T-cell (primary cell): Measurements from ENCODE around the gene ASTN1. TPM values are rescaled to one million over a fixed set of nuclear protein-coding genes. Genes with fewer than 3 reads are reported as not detected.

Experiments used
- ATAC-seq, 4 experiments: fragments of 200-7000 bp in 3 of 4; fragments of 150-1000 bp in 1 of 4; cut with Tn5 transposase; replicated peaks in 1 of 4; 1 replicate in 3 of 4; 2 replicates in 1 of 4; pipeline ENCODE4 v1.10.0; 2021; ENCODE audit warnings: moderate library complexity in 3 of 4, mild to moderate bottlenecking in 2 of 4, moderate number of reproducible peaks in 1 of 4
- CTCF ChIA-PET, 2 donors: fragments of 300-600 bp; sonication (Branson Sonifier 250); formaldehyde crosslinking; loops; one replicate each; lab custom pipeline; 2022; ENCODE audit warnings: antibody characterized with exemption in 2 of 2; lab: Charles Lee
- POLR2A ChIA-PET, 2 donors: fragments of 300-600 bp; sonication (Branson Sonifier 250); formaldehyde crosslinking; loops; one replicate each; lab custom pipeline; 2022; ENCODE audit warnings: antibody characterized with exemption in 2 of 2; lab: Charles Lee
- DNase-seq, 35 experiments: peaks; one replicate each; pipeline versions ENCODE4 v3.0.0 to v3.0.0-alpha.2; 2013 to 2023
- H3K27ac ChIP-seq: one replicate; pipeline ENCODE4 v1.5.1; 2013; ENCODE audit warnings: low read length
- H3K27me3 ChIP-seq, 2 experiments: replicated peaks in 1 of 2; 1 replicate in 1 of 2; 2 replicates in 1 of 2; pipeline versions ENCODE4 v1.6.1 to v1.7.0; 2013; ENCODE audit warnings: low read length in 1 of 2, mixed read lengths in 1 of 2; ENCODE audit not compliant: control insufficient read depth in 2 of 2, insufficient read depth in 2 of 2; ENCODE audit errors: extremely low read depth in 1 of 2
- H3K36me3 ChIP-seq, 2 donors: 1 replicate in 1 of 2; 2 replicates in 1 of 2; pipeline versions ENCODE4 v1.6.1 to v1.7.0; 2013; ENCODE audit warnings: low read length in 1 of 2; ENCODE audit not compliant: control insufficient read depth in 2 of 2, insufficient read depth in 1 of 2; ENCODE audit errors: extremely low read depth in 1 of 2
- H3K4me1 ChIP-seq, 2 experiments: 1 replicate in 1 of 2; 2 replicates in 1 of 2; pipeline versions ENCODE4 v1.6.1 to v1.7.0; 2013; ENCODE audit warnings: low read length in 2 of 2, mixed read lengths in 1 of 2; ENCODE audit not compliant: insufficient read depth in 2 of 2, control insufficient read depth in 1 of 2; ENCODE audit errors: extremely low read depth in 1 of 2
- H3K4me3 ChIP-seq, 2 donors: 1 replicate in 1 of 2; 2 replicates in 1 of 2; pipeline versions ENCODE4 v1.5.1 to v1.7.0; 2013; ENCODE audit warnings: mild to moderate bottlenecking in 2 of 2, low read length in 1 of 2, moderate library complexity in 1 of 2; ENCODE audit not compliant: control insufficient read depth in 1 of 2; ENCODE audit errors: extremely low read depth in 1 of 2
- H3K9me3 ChIP-seq: 2 replicates; pipeline ENCODE4 v1.7.0; 2013
- H3K27ac Mint-ChIP-seq, 2 donors: one replicate each; pipeline ENCODE4 v1.8.0; 2020 to 2021; ENCODE audit warnings: mild to moderate bottlenecking in 2 of 2, mixed read lengths in 2 of 2
- H3K27me3 Mint-ChIP-seq, 2 donors: one replicate each; pipeline ENCODE4 v1.8.0; 2021 to 2022; ENCODE audit warnings: mixed read lengths in 2 of 2
- H3K36me3 Mint-ChIP-seq: one replicate; pipeline ENCODE4 v1.8.0; 2021; ENCODE audit warnings: mixed read lengths
- H3K4me1 Mint-ChIP-seq, 3 donors: one replicate each; pipeline ENCODE4 v1.8.0; 2020 to 2022; ENCODE audit warnings: mixed read lengths in 3 of 3, mild to moderate bottlenecking in 1 of 3
- H3K4me3 Mint-ChIP-seq, 3 donors: one replicate each; pipeline ENCODE4 v1.8.0; 2020 to 2022; ENCODE audit warnings: mild to moderate bottlenecking in 3 of 3, mixed read lengths in 3 of 3, moderate library complexity in 3 of 3
- H3K9me3 Mint-ChIP-seq, 3 donors: one replicate each; pipeline ENCODE4 v1.8.0; 2020 to 2022; ENCODE audit warnings: mixed read lengths in 3 of 3
- WGBS: methylation state at CpG from one replicate; pipeline ENCODE4 v1.1.5; 2013; ENCODE audit warnings: missing lambda C conversion rate; ENCODE audit not compliant: insufficient coverage; 5-methylcytosine and 5-hydroxymethylcytosine counted together
- total RNA-seq, 35 experiments: library from RNA in 6 of 35; stranded (reverse) in 6 of 35; fragments of 120-200 nt in 1 of 35; gene quantifications; one replicate each; pipeline versions ENCODE4 v1.2.1 to v1.2.4 and lab custom pipeline; 2013 to 2026

ASTN1 gene
- total RNA-seq, 5 donors from 2014 or later (not counting 1 experiment from before 2014, with no cell fraction given): 0.06 TPM; not detected in 4

DNA sequence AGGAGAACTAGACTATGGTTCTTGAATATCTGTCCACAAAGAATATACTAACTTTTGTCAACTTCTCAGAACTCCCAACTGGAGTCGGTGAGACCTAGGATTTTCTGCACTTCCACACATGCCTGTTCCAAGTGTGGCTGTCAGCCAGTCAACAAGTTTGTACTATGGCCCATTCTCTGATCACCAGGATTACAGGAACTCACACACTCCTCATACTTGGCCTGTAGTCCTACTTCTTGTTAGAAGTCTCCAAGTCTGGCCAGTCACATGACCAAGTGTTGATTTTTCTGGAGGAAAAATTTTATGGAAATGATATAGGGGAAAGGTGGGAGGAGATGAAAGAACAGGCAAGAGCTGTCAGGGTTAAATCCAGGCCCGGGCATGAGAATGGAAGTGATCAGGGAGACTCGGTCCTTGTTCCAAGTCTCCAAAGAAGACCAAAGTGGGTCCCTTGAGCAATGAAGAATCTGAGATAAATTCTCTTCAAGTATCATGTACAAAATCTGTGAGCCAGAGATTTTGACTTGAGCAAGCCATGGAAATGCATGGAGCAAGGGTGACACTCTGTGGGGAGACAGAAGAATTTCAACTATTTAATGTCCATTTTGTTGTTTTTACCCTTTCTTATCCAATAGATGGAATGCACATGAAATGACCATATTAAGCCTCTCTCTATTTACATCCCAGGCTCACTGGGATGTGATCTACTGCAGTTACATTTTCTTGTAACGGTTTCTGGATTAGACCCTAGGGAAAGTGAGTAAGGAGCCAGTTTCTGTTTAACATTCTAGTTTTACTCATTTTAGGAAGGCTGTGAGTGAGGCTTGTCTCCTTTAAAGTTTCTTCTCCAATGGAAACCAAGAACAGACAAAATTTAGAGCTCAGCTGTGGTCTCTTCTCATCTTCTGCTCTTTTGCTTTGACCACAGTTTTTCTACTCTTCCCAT, 320.9 kb downstream of the ASTN1 start:
- Histone ChIP-seq H3K27me3 (no peaks in the 10 kb centered on the region), H3K4me3 (no peak overlapping the region), H3K9me3 (no peaks in the 10 kb centered on the region), H3K27ac (no peak overlapping the region), H3K4me1 (no peaks in the 10 kb centered on the region), H3K36me3 (no peaks in the 10 kb centered on the region)
- POLR2A ChIA-PET: no interaction called here
- Mint-ChIP-seq H3K4me3 (no peak overlapping the region), H3K36me3 (no peaks in the 10 kb centered on the region), H3K27me3 (peaks cover 7 to 25% of the 10 kb centered on the region in 2 donors), H3K9me3 (peaks cover 0 to 5% (median 3%) of the 10 kb centered on the region in 3 donors), H3K4me1 (no peaks in the 10 kb centered on the region), H3K27ac (no peak overlapping the region)
- CTCF ChIA-PET: no interaction called here
- WGBS: 49% methylated on average over 3 of the region's 4 CpGs
- ATAC-seq (no peak), DNase-seq (no peak)

DNA sequence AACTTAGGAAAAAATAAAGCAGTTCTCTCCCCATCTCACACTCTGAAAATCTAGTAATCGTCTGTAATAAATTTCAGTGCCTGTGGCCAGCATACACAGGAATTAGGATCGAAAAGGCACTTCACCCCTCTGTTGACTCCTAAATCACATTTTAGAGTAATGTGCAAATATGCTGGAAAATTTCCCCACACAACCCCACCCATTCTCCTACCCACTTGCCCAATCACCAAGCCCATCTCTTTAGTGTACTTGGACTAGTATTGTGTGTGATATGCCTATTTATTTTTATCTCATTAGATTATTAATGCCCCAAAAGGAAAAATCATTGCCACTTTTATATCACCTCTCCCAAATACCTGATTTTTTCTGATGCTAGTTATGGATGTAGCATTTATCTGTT, 323.3 kb downstream of the ASTN1 start:
- peaks cover 0 to 5% (median 3%) of the 10 kb centered on the region in 3 donors for H3K9me3 Mint-ChIP-seq
- DNase-seq (no peak), ATAC-seq (no peak)
- H3K9me3 ChIP-seq: no peaks in the 10 kb centered on the region
- H3K27ac Mint-ChIP-seq: no peak overlapping the region
- CTCF ChIA-PET: no interaction called here
- H3K27me3 ChIP-seq: no peaks in the 10 kb centered on the region
- H3K4me1 ChIP-seq: no peaks in the 10 kb centered on the region
- peaks cover 5 to 23% of the 10 kb centered on the region in 2 donors for H3K27me3 Mint-ChIP-seq
- H3K4me1 Mint-ChIP-seq: no peaks in the 10 kb centered on the region
- no peaks in the 10 kb centered on the region for H3K36me3 ChIP-seq
- H3K4me3 ChIP-seq: no peak overlapping the region
- no CpG with 5 or more reads among the region's 2 CpGs for WGBS
- POLR2A ChIA-PET: no interaction called here
- H3K27ac ChIP-seq: no peak overlapping the region
- no peaks in the 10 kb centered on the region for H3K36me3 Mint-ChIP-seq
- H3K4me3 Mint-ChIP-seq: no peak overlapping the region

- no peaks in the 10 kb centered on the region for H3K9me3 Mint-ChIP-seq
- no peak overlapping the region for H3K27ac ChIP-seq
- no peaks in the 10 kb centered on the region for H3K4me1 Mint-ChIP-seq
- H3K36me3 ChIP-seq: no peaks in the 10 kb centered on the region
- ChIA-PET POLR2A (no interaction called here), CTCF (no interaction called here)
- no peak overlapping the region for H3K4me3 ChIP-seq
- no peaks in the 10 kb centered on the region for H3K4me1 ChIP-seq
- no peak overlapping the region for H3K4me3 Mint-ChIP-seq
- H3K9me3 ChIP-seq: no peaks in the 10 kb centered on the region
- H3K27me3 ChIP-seq: no peaks in the 10 kb centered on the region
- whole genome bisulfite sequencing: no CpG with 5 or more reads among the region's 4 CpGs
- H3K36me3 Mint-ChIP-seq: no peaks in the 10 kb centered on the region
- H3K27me3 Mint-ChIP-seq: peaks cover 2 to 13% of the 10 kb centered on the region in 2 donors
- no peak overlapping the region for H3K27ac Mint-ChIP-seq
- no peak for ATAC-seq
- no peak for DNase-seq
Observed at GRCh38 chr1:176839216-176839615, 325.3 kb downstream of the ASTN1 start.

DNA sequence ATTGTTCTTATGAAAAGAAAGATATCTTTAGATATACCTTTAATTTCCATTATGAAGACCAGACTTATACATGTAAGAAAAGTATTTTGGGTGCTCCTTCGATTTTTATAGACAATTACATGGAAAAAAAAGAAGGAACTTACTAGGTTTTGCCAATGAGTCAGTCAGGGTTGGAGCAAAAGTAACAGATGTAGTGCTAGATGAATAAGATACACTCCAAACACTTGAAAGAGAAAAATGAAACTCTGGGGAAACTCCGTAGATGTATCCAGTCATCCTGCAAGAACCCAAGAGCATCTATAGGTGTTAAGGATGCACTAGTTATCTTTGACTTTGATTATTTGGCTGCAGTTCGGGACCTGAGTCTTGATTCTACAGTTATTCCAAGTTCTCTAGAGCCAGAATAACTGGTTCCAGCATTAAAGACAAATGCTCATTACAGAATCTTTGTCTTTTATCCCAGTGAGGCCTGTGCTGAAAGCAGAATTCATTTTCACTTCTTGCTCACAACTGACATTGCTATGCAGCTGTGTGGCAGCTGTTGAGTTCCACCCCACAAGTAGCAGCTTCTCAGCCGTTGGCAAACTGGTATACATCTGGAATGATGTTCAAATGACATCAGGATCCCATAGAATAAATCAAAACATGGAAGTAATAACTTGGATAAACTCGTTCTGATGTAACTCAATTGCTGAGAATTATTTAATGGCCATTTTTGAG, 326.1 kb downstream of the ASTN1 start:
- peaks cover 2 to 13% of the 10 kb centered on the region in 2 donors for H3K27me3 Mint-ChIP-seq
- no peak for DNase-seq
- 80% methylated on average over 1 of the region's 5 CpGs for WGBS
- H3K4me3 ChIP-seq: no peak overlapping the region
- CTCF ChIA-PET: no interaction called here
- no peaks in the 10 kb centered on the region for H3K36me3 ChIP-seq
- no peaks in the 10 kb centered on the region for H3K9me3 ChIP-seq
- no peak for ATAC-seq
- no peaks in the 10 kb centered on the region for H3K36me3 Mint-ChIP-seq
- no peaks in the 10 kb centered on the region for H3K9me3 Mint-ChIP-seq
- H3K4me1 Mint-ChIP-seq: no peaks in the 10 kb centered on the region
- no peak overlapping the region for H3K4me3 Mint-ChIP-seq
- H3K27me3 ChIP-seq: no peaks in the 10 kb centered on the region
- H3K27ac ChIP-seq: no peak overlapping the region
- H3K27ac Mint-ChIP-seq: no peak overlapping the region
- H3K4me1 ChIP-seq: no peaks in the 10 kb centered on the region
- POLR2A ChIA-PET: no interaction called here

GRCh38 chr1:176837708-176838107, 326.8 kb downstream of the ASTN1 start:
- ChIA-PET POLR2A (no interaction called here), CTCF (no interaction called here)
- Mint-ChIP-seq H3K4me1 (no peaks in the 10 kb centered on the region), H3K9me3 (no peaks in the 10 kb centered on the region), H3K4me3 (no peak overlapping the region), H3K27me3 (peaks cover 2 to 13% of the 10 kb centered on the region in 2 donors), H3K27ac (no peak overlapping the region), H3K36me3 (no peaks in the 10 kb centered on the region)
- H3K9me3 ChIP-seq: no peaks in the 10 kb centered on the region
- DNase-seq (no peak), ATAC-seq (no peak)
- H3K4me3 ChIP-seq: no peak overlapping the region
- no peaks in the 10 kb centered on the region for H3K27me3 ChIP-seq
- H3K4me1 ChIP-seq: no peaks in the 10 kb centered on the region
- no CpG with 5 or more reads among the region's 2 CpGs for WGBS
- H3K27ac ChIP-seq: no peak overlapping the region
- no peaks in the 10 kb centered on the region for H3K36me3 ChIP-seq

- ChIA-PET POLR2A (no interaction called here), CTCF (no interaction called here)
- H3K27me3 ChIP-seq: no peaks in the 10 kb centered on the region
- H3K36me3 ChIP-seq: no peaks in the 10 kb centered on the region
- ATAC-seq: no peak
- Mint-ChIP-seq H3K27me3 (no peaks in the 10 kb centered on the region), H3K27ac (no peak overlapping the region), H3K36me3 (no peaks in the 10 kb centered on the region), H3K9me3 (peaks cover 0 to 5% (median 3%) of the 10 kb centered on the region in 3 donors), H3K4me3 (no peak overlapping the region), H3K4me1 (no peaks in the 10 kb centered on the region)
- no peaks in the 10 kb centered on the region for H3K4me1 ChIP-seq
- H3K9me3 ChIP-seq: no peaks in the 10 kb centered on the region
- H3K4me3 ChIP-seq: no peak overlapping the region
- 10% methylated on average over 2 of the region's 2 CpGs for WGBS
- no peak for DNase-seq
- H3K27ac ChIP-seq: no peak overlapping the region
Observed at GRCh38 chr1:176831150-176831549, 333.4 kb downstream of the ASTN1 start.
